HEK293 (cell line): Measurements from ENCODE around the gene C9orf40.

ENCODE experiments used
- CTCF ChIA-PET: fragments of 350-600 bp; formaldehyde crosslinking; extraction: SDS; loops from one replicate; lab custom pipeline; 2021; ENCODE audit warnings: antibody characterized with exemption; lab: Yijun Ruan, JAX
- POLR2A ChIA-PET: fragments of 300-600 bp; formaldehyde crosslinking; extraction: SDS; loops from one replicate; lab custom pipeline; 2020; ENCODE audit warnings: antibody characterized with exemption, inconsistent platforms; lab: Yijun Ruan, JAX
- H3K27ac ChIP-seq: fragments of 200-500 bp; sonication (Bioruptor generic); 2 replicates; pipeline ENCODE4 v1.5.1; 2014; ENCODE audit warnings: low read depth, low read length, control low read depth, inconsistent platforms; ENCODE audit errors: extremely low read depth
- H3K36me3 ChIP-seq, 2 experiments: fragments of 200-500 bp in 1 of 2; sonication (Bioruptor generic) in 1 of 2; 1 replicate in 1 of 2; 2 replicates in 1 of 2; pipeline ENCODE4 v1.5.1; 2014 to 2017; ENCODE audit warnings: inconsistent platforms in 2 of 2, low read length in 2 of 2; ENCODE audit not compliant: control insufficient read depth in 2 of 2, insufficient read depth in 1 of 2
- H3K4me1 ChIP-seq: fragments of 200-500 bp; sonication (Bioruptor generic); 2 replicates; pipeline ENCODE4 v1.5.1; 2014; ENCODE audit warnings: mild to moderate bottlenecking, low read length, inconsistent platforms; ENCODE audit not compliant: control insufficient read depth, insufficient read depth
- H3K4me3 ChIP-seq: 2 replicates; pipeline ENCODE4 v1.5.1; 2011; ENCODE audit warnings: low read depth, mild to moderate bottlenecking, control low read depth, low read length, moderate library complexity
- H3K9me3 ChIP-seq: fragments of 200-500 bp; sonication (Bioruptor generic); 2 replicates; pipeline ENCODE4 v1.5.1; 2014; ENCODE audit warnings: low read depth, low read length, inconsistent platforms; ENCODE audit not compliant: control insufficient read depth, insufficient read depth
- MEIS1 ChIP-seq: sonication (generic); formaldehyde crosslinking; IDR thresholded peaks from 2 replicates; pipeline ENCODE4 v1.8.1; 2022; ENCODE audit warnings: missing genetic modification reagents, mild to moderate bottlenecking, borderline replicate concordance
- MYNN ChIP-seq: fragments of 450-650 bp; formaldehyde crosslinking; IDR thresholded peaks from 2 replicates; pipeline ENCODE4 v1.5.1; 2016; ENCODE audit warnings: missing biosample characterization, missing genetic modification characterization, borderline replicate concordance
- PBX3 ChIP-seq: sonication (generic); formaldehyde crosslinking; IDR thresholded peaks from 2 replicates; pipeline ENCODE4 v1.8.1; 2022; ENCODE audit warnings: mild to moderate bottlenecking, moderate library complexity, missing genetic modification reagents
- PRDM2 ChIP-seq: fragments of 450-650 bp; formaldehyde crosslinking; IDR thresholded peaks from 2 replicates; pipeline ENCODE4 v1.5.1; 2016; ENCODE audit warnings: missing biosample characterization, missing genetic modification characterization, borderline replicate concordance
- PRDM6 ChIP-seq: fragments of 450-650 bp; formaldehyde crosslinking; IDR thresholded peaks from 2 replicates; pipeline ENCODE4 v1.5.1; 2017; ENCODE audit warnings: missing biosample characterization, missing genetic modification characterization
- REST ChIP-seq: fragments of 450-650 bp; formaldehyde crosslinking; IDR thresholded peaks from 2 replicates; pipeline ENCODE4 v1.5.1; 2016; ENCODE audit warnings: missing biosample characterization, missing genetic modification characterization
- TRIM28 ChIP-seq: IDR thresholded peaks from 2 replicates; pipeline ENCODE4 v1.6.1; 2011; ENCODE audit warnings: low read length, control low read depth, borderline replicate concordance
- ZNF2 ChIP-seq: fragments of 450-650 bp; formaldehyde crosslinking; IDR thresholded peaks from 2 replicates; pipeline ENCODE4 v1.5.1; 2016; ENCODE audit warnings: missing biosample characterization, missing genetic modification characterization
- ZNF248 ChIP-seq: fragments of 450-650 bp; formaldehyde crosslinking; IDR thresholded peaks from 2 replicates; pipeline ENCODE4 v1.5.1; 2017; ENCODE audit warnings: missing biosample characterization, missing genetic modification characterization
- ZNF311 ChIP-seq: fragments of 450-650 bp; formaldehyde crosslinking; IDR thresholded peaks from 2 replicates; pipeline ENCODE4 v1.5.1; 2017; ENCODE audit warnings: missing biosample characterization, missing genetic modification characterization, borderline replicate concordance
- ZNF555 ChIP-seq: fragments of 450-650 bp; formaldehyde crosslinking; conservative IDR thresholded peaks from 2 replicates; pipeline ENCODE4 v1.5.1; 2017; ENCODE audit warnings: missing biosample characterization, mild to moderate bottlenecking, missing genetic modification characterization, inconsistent platforms
- ZNF571 ChIP-seq: fragments of 450-650 bp; formaldehyde crosslinking; IDR thresholded peaks from 2 replicates; pipeline ENCODE4 v1.5.0; 2017; ENCODE audit warnings: missing biosample characterization, missing genetic modification characterization
- ZNF596 ChIP-seq: fragments of 450-650 bp; IDR thresholded peaks from 2 replicates; pipeline ENCODE4 v1.5.0; 2018; ENCODE audit warnings: missing biosample characterization, mild to moderate bottlenecking, missing genetic modification characterization, moderate library complexity
- ZNF600 ChIP-seq: fragments of 450-650 bp; formaldehyde crosslinking; IDR thresholded peaks from 2 replicates; pipeline ENCODE4 v1.5.1; 2016; ENCODE audit warnings: missing biosample characterization, missing genetic modification characterization
- ZNF629 ChIP-seq: fragments of 450-650 bp; formaldehyde crosslinking; IDR thresholded peaks from 2 replicates; pipeline ENCODE4 v1.5.1; 2017; ENCODE audit warnings: missing biosample characterization, missing genetic modification characterization
- ZNF791 ChIP-seq: fragments of 450-650 bp; formaldehyde crosslinking; IDR thresholded peaks from 2 replicates; pipeline ENCODE4 v1.5.1; 2016; ENCODE audit warnings: missing biosample characterization, missing genetic modification characterization
- ZSCAN23 ChIP-seq: fragments of 450-650 bp; formaldehyde crosslinking; IDR thresholded peaks from 2 replicates; pipeline ENCODE4 v1.5.1; 2016; ENCODE audit warnings: missing biosample characterization, missing genetic modification characterization

The C9orf40 gene

GRCh38 chr9:74949859-74950855 is 2.6 kb downstream of the C9orf40 start:
- ChIA-PET POLR2A (no interaction called here), CTCF (interaction anchor here (0.6 to 5.6 kb wide), 7 partner anchors 8 to 1772 kb away, joined by 3 to 29 read pairs (median 3); no protein-coding TSS in a partner anchor)
- Histone ChIP-seq H3K9me3 (no peaks in the 10 kb centered on the region), H3K4me1 (0 out of 2 replicates have a peak, but pooled peaks cover 3% of the 10 kb centered on the region), H3K36me3 (peaks cover 0 to 4% of the 10 kb centered on the region in 2 experiments; a peak in 1 of 3 replicates), H3K27ac (no peak overlapping the region), H3K4me3 (no peak overlapping the region)
- TF ChIP-seq ZNF311: no peak
- no peak for TF ChIP-seq ZNF791 (tag by site-specific recombination)
- TF ChIP-seq PRDM6 (tag by site-specific recombination): peak; percentile 54; the same call in 1 of the 2 replicates
- no peak for TF ChIP-seq ZNF600 (tag by site-specific recombination)

- Histone ChIP-seq H3K9me3 (no peaks in the 10 kb centered on the region), H3K4me3 (no peak overlapping the region), H3K36me3 (peaks cover 0 to 4% of the 10 kb centered on the region in 2 experiments; a peak in 1 of 3 replicates), H3K27ac (no peak overlapping the region), H3K4me1 (0 out of 2 replicates have a peak, but pooled peaks cover 3% of the 10 kb centered on the region)
- ChIA-PET POLR2A (no interaction called here), CTCF (interaction anchor here (1.0 kb wide), 1 partner anchor 172 kb away, joined by 4 read pairs; no protein-coding TSS in a partner anchor)
- TF ChIP-seq ZNF555 (tag by site-specific recombination) (no peak), ZNF571 (tag by site-specific recombination) (no peak), ZNF629 (tag by site-specific recombination) (no peak)
Measured at GRCh38 chr9:74948937-74949336, 3.8 kb downstream of the C9orf40 start.

- ChIA-PET CTCF (interaction anchor here (0.6 to 1.0 kb wide), 2 partner anchors 170 to 240 kb away, joined by 3 read pairs; no protein-coding TSS in a partner anchor), POLR2A (no interaction called here)
- Histone ChIP-seq H3K4me3 (no peak overlapping the region), H3K4me1 (0 out of 2 replicates have a peak, but pooled peaks cover 3% of the 10 kb centered on the region), H3K36me3 (peaks cover 0 to 4% of the 10 kb centered on the region in 2 experiments; a peak in 1 of 3 replicates), H3K27ac (no peak overlapping the region), H3K9me3 (no peaks in the 10 kb centered on the region)
- TF ChIP-seq TRIM28: no peak
- TF ChIP-seq REST (tag by site-specific recombination): no peak
- no peak for TF ChIP-seq MEIS1 (CRISPR knock-in tag)
- no peak for TF ChIP-seq MYNN (tag by site-specific recombination)
- no peak for TF ChIP-seq ZSCAN23 (tag by site-specific recombination)
- no peak for TF ChIP-seq ZNF596 (tag by site-specific recombination)
- TF ChIP-seq PBX3: no peak
- no peak for TF ChIP-seq ZNF2 (tag by site-specific recombination)
- no peak for TF ChIP-seq PRDM2 (tag by site-specific recombination)
- TF ChIP-seq ZNF248: no peak
Measured at GRCh38 chr9:74946686-74947085, 6.0 kb downstream of the C9orf40 start.
